HepG2 (cell line): ENCODE data around the gene PUS1. TPM values are rescaled to one million over a fixed set of nuclear protein-coding genes. Genes with fewer than 3 reads are reported as not detected.

Experiments
- JUNB ChIP-seq: sonication (generic); formaldehyde crosslinking; IDR thresholded peaks from 2 replicates; pipeline ENCODE4 v1.8.0; 2022; ENCODE audit warnings: missing genetic modification reagents, mild to moderate bottlenecking, borderline replicate concordance
- PPARG ChIP-seq: conservative IDR thresholded peaks from 2 replicates; pipeline ENCODE4 v1.6.1; 2016; ENCODE audit warnings: missing biosample characterization, missing genetic modification reagents
- SPEN ChIP-seq: sonication (generic); formaldehyde crosslinking; IDR thresholded peaks from 2 replicates; pipeline ENCODE4 v1.5.1; 2020; ENCODE audit warnings: low read depth, mild to moderate bottlenecking, missing genetic modification reagents
- TGIF2 ChIP-seq: IDR thresholded peaks from 2 replicates; pipeline ENCODE4 v1.6.1; 2016; ENCODE audit warnings: control low read depth, missing compliant biosample characterization
- XRCC5 ChIP-seq: fragments of 200-400 bp; formaldehyde crosslinking; optimal IDR thresholded peaks from 2 replicates; pipeline ENCODE3; 2017; ENCODE audit warnings: mild to moderate bottlenecking, low read length
- YEATS2 ChIP-seq: sonication (generic); formaldehyde crosslinking; IDR thresholded peaks from 2 replicates; pipeline ENCODE4 v1.4.0; 2020; ENCODE audit warnings: missing genetic modification reagents, borderline replicate concordance
- ZNF12 ChIP-seq: sonication (generic); formaldehyde crosslinking; IDR thresholded peaks from 2 replicates; pipeline ENCODE4 v1.5.0; 2020; ENCODE audit warnings: missing genetic modification reagents
- ZNF282 ChIP-seq: fragments of 450-650 bp; IDR thresholded peaks from 2 replicates; pipeline ENCODE4 v1.6.1; 2018; ENCODE audit not compliant: partially characterized antibody
- ZNF326 ChIP-seq: sonication (generic); formaldehyde crosslinking; IDR thresholded peaks from 2 replicates; pipeline ENCODE4 v1.4.0; 2020; ENCODE audit warnings: missing genetic modification reagents, borderline replicate concordance
- ZNF577 ChIP-seq: sonication (generic); formaldehyde crosslinking; IDR thresholded peaks from 2 replicates; pipeline ENCODE4 v1.4.0; 2020; ENCODE audit warnings: mild to moderate bottlenecking, low read depth, missing genetic modification reagents, borderline replicate concordance
- polyA plus RNA-seq, 8 experiments: library from polyadenylated mRNA; depleted of rRNA in 3 of 8; stranded (reverse) in 7 of 8; unstranded in 1 of 8; fragments of >200 nt; fragmentation: Illumina TruSeq in 4 of 8; extraction: Trizol in 4 of 8; gene quantifications; 2 replicates each; pipeline versions ENCODE4 v1.2.1 to v1.2.3, GENCODE V29; 2011 to 2016; ENCODE audit warnings: low read depth in 4 of 8, missing spikeins in 1 of 8, mixed read lengths in 1 of 8; ENCODE audit not compliant: insufficient read depth in 1 of 8
- total RNA-seq, 5 experiments: library from RNA; depleted of rRNA; stranded (reverse); fragments of >200 nt; fragmentation: Illumina TruSeq; extraction: Trizol; gene quantifications; 2 replicates each; pipeline ENCODE4 v1.2.3, GENCODE V29; 2016; ENCODE audit warnings: low read depth in 1 of 5
- TF ChIP-seq, protein P1 (sequence below): sonication (generic); formaldehyde crosslinking; IDR thresholded peaks from 2 replicates; pipeline ENCODE4 v1.4.0; 2020; ENCODE audit warnings: missing genetic modification reagents, mild to moderate bottlenecking, borderline replicate concordance
- TF ChIP-seq, protein P2 (sequence below), 2 experiments: sonication (generic) in 1 of 2; formaldehyde crosslinking in 1 of 2; IDR thresholded peaks; 2 replicates each; pipeline versions ENCODE4 v1.4.0 to v1.6.1; 2018 to 2020; ENCODE audit warnings: missing genetic modification reagents in 2 of 2, borderline replicate concordance in 1 of 2, low read depth in 1 of 2, mild to moderate bottlenecking in 1 of 2, missing biosample characterization in 1 of 2
- TF ChIP-seq, protein P3 (sequence below): sonication (generic); formaldehyde crosslinking; IDR thresholded peaks from 2 replicates; pipeline ENCODE4 v1.5.0; 2020; ENCODE audit warnings: mild to moderate bottlenecking, missing genetic modification reagents
- TF ChIP-seq, protein P4 (sequence below): sonication (generic); formaldehyde crosslinking; IDR thresholded peaks from 2 replicates; pipeline ENCODE4 v1.5.1; 2020; ENCODE audit warnings: missing genetic modification reagents, mild to moderate bottlenecking, borderline replicate concordance
- TF ChIP-seq, protein P5 (sequence below): sonication (generic); formaldehyde crosslinking; IDR thresholded peaks from 2 replicates; pipeline ENCODE4 v1.4.0; 2020; ENCODE audit warnings: missing genetic modification reagents
- TF ChIP-seq, protein P6 (sequence below): sonication (generic); formaldehyde crosslinking; IDR thresholded peaks from 2 replicates; pipeline ENCODE4 v1.5.0; 2020; ENCODE audit warnings: mild to moderate bottlenecking, missing genetic modification reagents

The PUS1 gene
- total and polyA plus RNA-seq, 2 of the 13 experiments (the other 11 are each of a cell fraction or from before 2014, with no cell fraction given), result 19.2 to 24.7 TPM

DNA sequence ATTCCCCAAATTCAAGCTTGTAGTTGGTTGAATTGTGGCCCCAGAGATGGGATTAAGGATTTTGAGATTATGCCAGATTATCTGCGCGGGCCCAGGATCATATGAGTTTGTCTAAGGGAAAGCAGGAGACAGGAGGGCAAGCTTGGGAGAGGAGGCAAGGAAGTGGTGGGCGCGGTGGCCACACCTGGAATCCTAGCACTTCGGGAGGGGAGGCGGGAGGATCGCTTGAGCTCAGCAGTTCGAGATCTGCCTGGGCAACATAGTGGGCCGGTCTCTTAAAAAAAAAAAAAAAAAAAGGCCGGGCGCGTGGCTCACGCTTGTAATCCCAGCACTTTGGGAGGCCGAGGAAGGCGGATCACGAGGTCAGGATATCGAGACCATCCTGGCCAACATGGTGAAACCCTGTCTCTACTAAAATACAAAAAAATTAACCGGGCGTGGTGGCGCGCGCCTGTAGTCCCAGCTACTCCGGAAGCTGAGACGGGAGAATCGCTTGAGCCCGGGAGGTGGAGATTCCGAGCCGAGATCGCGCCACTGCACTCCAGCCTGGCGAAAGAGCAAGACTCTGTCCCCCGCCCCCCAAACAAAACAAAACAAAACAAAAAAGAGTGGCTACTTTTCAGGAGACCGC is 881 bp upstream of the PUS1 start (continued):
- TF ChIP-seq ZNF282 (no peak), ZNF326 (CRISPR knock-in tag) (no peak), XRCC5 (no peak), YEATS2 (no peak; the same call in 1 of the 2 replicates), ZNF12 (CRISPR knock-in tag) (no peak), SPEN (CRISPR knock-in tag) (peak; percentile 6; the same call in 1 of the 2 replicates), JUNB (CRISPR knock-in tag) (no peak), ZNF577 (CRISPR knock-in tag) (no peak), PPARG (CRISPR knock-in tag) (no peak), TGIF2 (CRISPR knock-in tag) (no peak)
- TF ChIP-seq, protein P1, sequence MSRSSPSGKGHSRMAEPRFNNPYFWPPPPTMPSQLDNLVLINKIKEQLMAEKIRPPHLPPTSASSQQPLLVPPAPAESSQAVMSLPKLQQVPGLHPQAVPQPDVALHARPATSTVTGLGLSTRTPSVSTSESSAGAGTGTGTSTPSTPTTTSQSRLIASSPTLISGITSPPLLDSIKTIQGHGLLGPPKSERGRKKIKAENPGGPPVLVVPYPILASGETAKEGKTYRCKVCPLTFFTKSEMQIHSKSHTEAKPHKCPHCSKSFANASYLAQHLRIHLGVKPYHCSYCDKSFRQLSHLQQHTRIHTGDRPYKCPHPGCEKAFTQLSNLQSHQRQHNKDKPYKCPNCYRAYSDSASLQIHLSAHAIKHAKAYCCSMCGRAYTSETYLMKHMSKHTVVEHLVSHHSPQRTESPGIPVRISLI, result peak; percentile 8; the same call in 1 of the 2 replicates
- TF ChIP-seq, protein P2, sequence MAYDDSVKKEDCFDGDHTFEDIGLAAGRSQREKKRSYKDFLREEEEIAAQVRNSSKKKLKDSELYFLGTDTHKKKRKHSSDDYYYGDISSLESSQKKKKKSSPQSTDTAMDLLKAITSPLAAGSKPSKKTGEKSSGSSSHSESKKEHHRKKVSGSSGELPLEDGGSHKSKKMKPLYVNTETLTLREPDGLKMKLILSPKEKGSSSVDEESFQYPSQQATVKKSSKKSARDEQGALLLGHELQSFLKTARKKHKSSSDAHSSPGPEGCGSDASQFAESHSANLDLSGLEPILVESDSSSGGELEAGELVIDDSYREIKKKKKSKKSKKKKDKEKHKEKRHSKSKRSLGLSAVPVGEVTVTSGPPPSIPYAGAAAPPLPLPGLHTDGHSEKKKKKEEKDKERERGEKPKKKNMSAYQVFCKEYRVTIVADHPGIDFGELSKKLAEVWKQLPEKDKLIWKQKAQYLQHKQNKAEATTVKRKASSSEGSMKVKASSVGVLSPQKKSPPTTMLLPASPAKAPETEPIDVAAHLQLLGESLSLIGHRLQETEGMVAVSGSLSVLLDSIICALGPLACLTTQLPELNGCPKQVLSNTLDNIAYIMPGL (CRISPR knock-in tag; IDR thresholded peaks at IDR 0.05; ENCODE audit: borderline replicate concordance in 1 of 2, low read depth in 1 of 2), result 0 out of 4 replicates have a peak, but pooled peaks of 1 of the 2 experiments have one; percentile 1
- TF ChIP-seq, protein P3, sequence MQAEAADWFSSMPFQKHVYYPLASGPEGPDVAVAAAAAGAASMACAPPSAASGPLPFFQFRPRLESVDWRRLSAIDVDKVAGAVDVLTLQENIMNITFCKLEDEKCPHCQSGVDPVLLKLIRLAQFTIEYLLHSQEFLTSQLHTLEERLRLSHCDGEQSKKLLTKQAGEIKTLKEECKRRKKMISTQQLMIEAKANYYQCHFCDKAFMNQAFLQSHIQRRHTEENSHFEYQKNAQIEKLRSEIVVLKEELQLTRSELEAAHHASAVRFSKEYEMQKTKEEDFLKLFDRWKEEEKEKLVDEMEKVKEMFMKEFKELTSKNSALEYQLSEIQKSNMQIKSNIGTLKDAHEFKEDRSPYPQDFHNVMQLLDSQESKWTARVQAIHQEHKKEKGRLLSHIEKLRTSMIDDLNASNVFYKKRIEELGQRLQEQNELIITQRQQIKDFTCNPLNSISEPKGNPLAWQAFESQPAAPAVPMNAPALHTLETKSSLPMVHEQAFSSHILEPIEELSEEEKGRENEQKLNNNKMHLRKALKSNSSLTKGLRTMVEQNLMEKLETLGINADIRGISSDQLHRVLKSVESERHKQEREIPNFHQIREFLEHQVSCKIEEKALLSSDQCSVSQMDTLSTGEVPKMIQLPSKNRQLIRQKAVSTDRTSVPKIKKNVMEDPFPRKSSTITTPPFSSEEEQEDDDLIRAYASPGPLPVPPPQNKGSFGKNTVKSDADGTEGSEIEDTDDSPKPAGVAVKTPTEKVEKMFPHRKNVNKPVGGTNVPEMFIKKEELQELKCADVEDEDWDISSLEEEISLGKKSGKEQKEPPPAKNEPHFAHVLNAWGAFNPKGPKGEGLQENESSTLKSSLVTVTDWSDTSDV (CRISPR knock-in tag), result no peak
- TF ChIP-seq, protein P4, sequence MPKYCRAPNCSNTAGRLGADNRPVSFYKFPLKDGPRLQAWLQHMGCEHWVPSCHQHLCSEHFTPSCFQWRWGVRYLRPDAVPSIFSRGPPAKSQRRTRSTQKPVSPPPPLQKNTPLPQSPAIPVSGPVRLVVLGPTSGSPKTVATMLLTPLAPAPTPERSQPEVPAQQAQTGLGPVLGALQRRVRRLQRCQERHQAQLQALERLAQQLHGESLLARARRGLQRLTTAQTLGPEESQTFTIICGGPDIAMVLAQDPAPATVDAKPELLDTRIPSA (CRISPR knock-in tag), result 0 out of 2 replicates have a peak, but pooled peaks have one; percentile 51
- TF ChIP-seq, protein P5, sequence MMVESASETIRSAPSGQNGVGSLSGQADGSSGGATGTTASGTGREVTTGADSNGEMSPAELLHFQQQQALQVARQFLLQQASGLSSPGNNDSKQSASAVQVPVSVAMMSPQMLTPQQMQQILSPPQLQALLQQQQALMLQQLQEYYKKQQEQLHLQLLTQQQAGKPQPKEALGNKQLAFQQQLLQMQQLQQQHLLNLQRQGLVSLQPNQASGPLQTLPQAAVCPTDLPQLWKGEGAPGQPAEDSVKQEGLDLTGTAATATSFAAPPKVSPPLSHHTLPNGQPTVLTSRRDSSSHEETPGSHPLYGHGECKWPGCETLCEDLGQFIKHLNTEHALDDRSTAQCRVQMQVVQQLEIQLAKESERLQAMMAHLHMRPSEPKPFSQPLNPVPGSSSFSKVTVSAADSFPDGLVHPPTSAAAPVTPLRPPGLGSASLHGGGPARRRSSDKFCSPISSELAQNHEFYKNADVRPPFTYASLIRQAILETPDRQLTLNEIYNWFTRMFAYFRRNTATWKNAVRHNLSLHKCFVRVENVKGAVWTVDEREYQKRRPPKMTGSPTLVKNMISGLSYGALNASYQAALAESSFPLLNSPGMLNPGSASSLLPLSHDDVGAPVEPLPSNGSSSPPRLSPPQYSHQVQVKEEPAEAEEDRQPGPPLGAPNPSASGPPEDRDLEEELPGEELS (CRISPR knock-in tag), result 0 out of 2 replicates have a peak, but pooled peaks have one; percentile 1
- TF ChIP-seq, protein P6, sequence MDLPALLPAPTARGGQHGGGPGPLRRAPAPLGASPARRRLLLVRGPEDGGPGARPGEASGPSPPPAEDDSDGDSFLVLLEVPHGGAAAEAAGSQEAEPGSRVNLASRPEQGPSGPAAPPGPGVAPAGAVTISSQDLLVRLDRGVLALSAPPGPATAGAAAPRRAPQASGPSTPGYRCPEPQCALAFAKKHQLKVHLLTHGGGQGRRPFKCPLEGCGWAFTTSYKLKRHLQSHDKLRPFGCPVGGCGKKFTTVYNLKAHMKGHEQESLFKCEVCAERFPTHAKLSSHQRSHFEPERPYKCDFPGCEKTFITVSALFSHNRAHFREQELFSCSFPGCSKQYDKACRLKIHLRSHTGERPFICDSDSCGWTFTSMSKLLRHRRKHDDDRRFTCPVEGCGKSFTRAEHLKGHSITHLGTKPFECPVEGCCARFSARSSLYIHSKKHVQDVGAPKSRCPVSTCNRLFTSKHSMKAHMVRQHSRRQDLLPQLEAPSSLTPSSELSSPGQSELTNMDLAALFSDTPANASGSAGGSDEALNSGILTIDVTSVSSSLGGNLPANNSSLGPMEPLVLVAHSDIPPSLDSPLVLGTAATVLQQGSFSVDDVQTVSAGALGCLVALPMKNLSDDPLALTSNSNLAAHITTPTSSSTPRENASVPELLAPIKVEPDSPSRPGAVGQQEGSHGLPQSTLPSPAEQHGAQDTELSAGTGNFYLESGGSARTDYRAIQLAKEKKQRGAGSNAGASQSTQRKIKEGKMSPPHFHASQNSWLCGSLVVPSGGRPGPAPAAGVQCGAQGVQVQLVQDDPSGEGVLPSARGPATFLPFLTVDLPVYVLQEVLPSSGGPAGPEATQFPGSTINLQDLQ (CRISPR knock-in tag), result no peak
